Measurements from ENCODE around the gene HEPACAM. TPM values are rescaled to one million over a fixed set of nuclear protein-coding genes. Genes with fewer than 3 reads are reported as not detected.

HEPACAM gene
- polyA plus RNA-seq, 2 of the 4 experiments (the other 2 are of a cell fraction): not detected

Other genes with a start within 250 kb of the HEPACAM start
- 1.2 and 1.6 TPM in 2 replicates for gene NRGN, start 196.1 kb downstream of the HEPACAM start, polyA plus RNA-seq (2011; rRNA removed)
- gene NRGN, start 196.1 kb downstream of the HEPACAM start, polyA plus RNA-seq (2017; fragmentation: RNase III; extraction: RNeasy Plus Mini Kit Qiagen cat#74134 plus additional on column Dnase treatment): 3.3 to 3.5 TPM (median 3.4 TPM) in 3 replicates
- gene VSIG2, start 183.8 kb downstream of the HEPACAM start, polyA plus RNA-seq (2011; rRNA removed): not detected in 2 replicates
- gene VSIG2, start 183.8 kb downstream of the HEPACAM start, polyA plus RNA-seq (2017; fragmentation: RNase III; extraction: RNeasy Plus Mini Kit Qiagen cat#74134 plus additional on column Dnase treatment): not detected in 3 replicates
- 11.7 and 14.5 TPM in 2 replicates for gene ESAM, start 173.8 kb downstream of the HEPACAM start, polyA plus RNA-seq (2011; rRNA removed)
- 6.2 to 9.1 TPM (median 6.8 TPM) in 3 replicates for gene ESAM, start 173.8 kb downstream of the HEPACAM start, polyA plus RNA-seq (2017; fragmentation: RNase III; extraction: RNeasy Plus Mini Kit Qiagen cat#74134 plus additional on column Dnase treatment)
- 6.4 TPM in 2 replicates for gene MSANTD2, start 135.6 kb downstream of the HEPACAM start, polyA plus RNA-seq (2011; rRNA removed)
- 5.4 to 5.8 TPM (median 5.6 TPM) in 3 replicates for gene MSANTD2, start 135.6 kb downstream of the HEPACAM start, polyA plus RNA-seq (2017; fragmentation: RNase III; extraction: RNeasy Plus Mini Kit Qiagen cat#74134 plus additional on column Dnase treatment)
- 2.1 and 3.0 TPM in 2 replicates for gene ROBO3, start 70.6 kb downstream of the HEPACAM start, polyA plus RNA-seq (2011; rRNA removed)
- 2.6 to 2.8 TPM (median 2.8 TPM) in 3 replicates for gene ROBO3, start 70.6 kb downstream of the HEPACAM start, polyA plus RNA-seq (2017; fragmentation: RNase III; extraction: RNeasy Plus Mini Kit Qiagen cat#74134 plus additional on column Dnase treatment)
- not detected in 2 replicates for gene ROBO4, start 38.2 kb downstream of the HEPACAM start, polyA plus RNA-seq (2011; rRNA removed)
- gene ROBO4, start 38.2 kb downstream of the HEPACAM start, polyA plus RNA-seq (2017; fragmentation: RNase III; extraction: RNeasy Plus Mini Kit Qiagen cat#74134 plus additional on column Dnase treatment): not detected in 3 replicates
- not detected in 2 replicates for gene HEPN1, start 16.8 kb downstream of the HEPACAM start, polyA plus RNA-seq (2011; rRNA removed)
- not detected in 3 replicates for gene HEPN1, start 16.8 kb downstream of the HEPACAM start, polyA plus RNA-seq (2017; fragmentation: RNase III; extraction: RNeasy Plus Mini Kit Qiagen cat#74134 plus additional on column Dnase treatment)
- 1.1 and 1.3 TPM in 2 replicates for gene CCDC15, start 18.2 kb upstream of the HEPACAM start, polyA plus RNA-seq (2011; rRNA removed)
- 0.50 to 0.90 TPM (median 0.58 TPM) in 3 replicates for gene CCDC15, start 18.2 kb upstream of the HEPACAM start, polyA plus RNA-seq (2017; fragmentation: RNase III; extraction: RNeasy Plus Mini Kit Qiagen cat#74134 plus additional on column Dnase treatment)
- gene SLC37A2, start 127.3 kb upstream of the HEPACAM start, polyA plus RNA-seq (2011; rRNA removed): 0.13 and 0.20 TPM in 2 replicates
- gene SLC37A2, start 127.3 kb upstream of the HEPACAM start, polyA plus RNA-seq (2017; fragmentation: RNase III; extraction: RNeasy Plus Mini Kit Qiagen cat#74134 plus additional on column Dnase treatment): 0.07 to 0.14 TPM (median 0.08 TPM) in 3 replicates
- 31.3 and 34.6 TPM in 2 replicates for gene TMEM218, start 175.6 kb upstream of the HEPACAM start, polyA plus RNA-seq (2011; rRNA removed)
- gene TMEM218, start 175.6 kb upstream of the HEPACAM start, polyA plus RNA-seq (2017; fragmentation: RNase III; extraction: RNeasy Plus Mini Kit Qiagen cat#74134 plus additional on column Dnase treatment): 27.5 to 31.4 TPM (median 29.1 TPM) in 3 replicates
- not detected in 2 replicates for gene PKNOX2, start 228.7 kb upstream of the HEPACAM start, polyA plus RNA-seq (2011; rRNA removed)
- not detected in 3 replicates for gene PKNOX2, start 228.7 kb upstream of the HEPACAM start, polyA plus RNA-seq (2017; fragmentation: RNase III; extraction: RNeasy Plus Mini Kit Qiagen cat#74134 plus additional on column Dnase treatment)

All from A549 (cell line).